ENCODE data around the gene STAB2.

DNA sequence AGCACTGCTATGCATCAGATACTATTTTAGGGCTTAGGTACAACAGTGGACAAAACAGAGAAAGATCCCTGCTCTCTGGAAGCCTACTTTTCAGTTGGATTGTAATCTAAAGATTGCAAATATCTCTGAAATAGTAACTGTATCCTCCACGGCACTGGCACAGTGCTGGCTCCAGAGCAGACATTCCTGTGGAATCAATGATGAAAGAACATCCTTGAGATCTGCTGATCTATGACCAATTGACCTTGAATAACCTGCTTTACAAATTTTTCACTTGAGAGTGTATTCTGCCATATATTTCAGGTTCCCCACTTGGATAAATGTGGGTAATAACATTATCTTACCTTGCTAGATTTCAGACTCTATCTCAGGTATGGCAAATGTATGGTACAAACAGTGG lies 3.2 kb downstream of the STAB2 start:
- TF ChIP-seq, protein P1, sequence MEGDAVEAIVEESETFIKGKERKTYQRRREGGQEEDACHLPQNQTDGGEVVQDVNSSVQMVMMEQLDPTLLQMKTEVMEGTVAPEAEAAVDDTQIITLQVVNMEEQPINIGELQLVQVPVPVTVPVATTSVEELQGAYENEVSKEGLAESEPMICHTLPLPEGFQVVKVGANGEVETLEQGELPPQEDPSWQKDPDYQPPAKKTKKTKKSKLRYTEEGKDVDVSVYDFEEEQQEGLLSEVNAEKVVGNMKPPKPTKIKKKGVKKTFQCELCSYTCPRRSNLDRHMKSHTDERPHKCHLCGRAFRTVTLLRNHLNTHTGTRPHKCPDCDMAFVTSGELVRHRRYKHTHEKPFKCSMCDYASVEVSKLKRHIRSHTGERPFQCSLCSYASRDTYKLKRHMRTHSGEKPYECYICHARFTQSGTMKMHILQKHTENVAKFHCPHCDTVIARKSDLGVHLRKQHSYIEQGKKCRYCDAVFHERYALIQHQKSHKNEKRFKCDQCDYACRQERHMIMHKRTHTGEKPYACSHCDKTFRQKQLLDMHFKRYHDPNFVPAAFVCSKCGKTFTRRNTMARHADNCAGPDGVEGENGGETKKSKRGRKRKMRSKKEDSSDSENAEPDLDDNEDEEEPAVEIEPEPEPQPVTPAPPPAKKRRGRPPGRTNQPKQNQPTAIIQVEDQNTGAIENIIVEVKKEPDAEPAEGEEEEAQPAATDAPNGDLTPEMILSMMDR (IDR thresholded peaks at IDR 0.05; ENCODE audit: poor library complexity, severe bottlenecking), result no peak
- TF ChIP-seq POLR2AphosphoS5 (IDR thresholded peaks at IDR 0.05) (no peak), EP300 (conservative IDR thresholded peaks at IDR 0.05; ENCODE audit: poor library complexity, severe bottlenecking) (no peak)
- TF ChIP-seq, protein P2, sequence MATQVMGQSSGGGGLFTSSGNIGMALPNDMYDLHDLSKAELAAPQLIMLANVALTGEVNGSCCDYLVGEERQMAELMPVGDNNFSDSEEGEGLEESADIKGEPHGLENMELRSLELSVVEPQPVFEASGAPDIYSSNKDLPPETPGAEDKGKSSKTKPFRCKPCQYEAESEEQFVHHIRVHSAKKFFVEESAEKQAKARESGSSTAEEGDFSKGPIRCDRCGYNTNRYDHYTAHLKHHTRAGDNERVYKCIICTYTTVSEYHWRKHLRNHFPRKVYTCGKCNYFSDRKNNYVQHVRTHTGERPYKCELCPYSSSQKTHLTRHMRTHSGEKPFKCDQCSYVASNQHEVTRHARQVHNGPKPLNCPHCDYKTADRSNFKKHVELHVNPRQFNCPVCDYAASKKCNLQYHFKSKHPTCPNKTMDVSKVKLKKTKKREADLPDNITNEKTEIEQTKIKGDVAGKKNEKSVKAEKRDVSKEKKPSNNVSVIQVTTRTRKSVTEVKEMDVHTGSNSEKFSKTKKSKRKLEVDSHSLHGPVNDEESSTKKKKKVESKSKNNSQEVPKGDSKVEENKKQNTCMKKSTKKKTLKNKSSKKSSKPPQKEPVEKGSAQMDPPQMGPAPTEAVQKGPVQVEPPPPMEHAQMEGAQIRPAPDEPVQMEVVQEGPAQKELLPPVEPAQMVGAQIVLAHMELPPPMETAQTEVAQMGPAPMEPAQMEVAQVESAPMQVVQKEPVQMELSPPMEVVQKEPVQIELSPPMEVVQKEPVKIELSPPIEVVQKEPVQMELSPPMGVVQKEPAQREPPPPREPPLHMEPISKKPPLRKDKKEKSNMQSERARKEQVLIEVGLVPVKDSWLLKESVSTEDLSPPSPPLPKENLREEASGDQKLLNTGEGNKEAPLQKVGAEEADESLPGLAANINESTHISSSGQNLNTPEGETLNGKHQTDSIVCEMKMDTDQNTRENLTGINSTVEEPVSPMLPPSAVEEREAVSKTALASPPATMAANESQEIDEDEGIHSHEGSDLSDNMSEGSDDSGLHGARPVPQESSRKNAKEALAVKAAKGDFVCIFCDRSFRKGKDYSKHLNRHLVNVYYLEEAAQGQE (IDR thresholded peaks at IDR 0.05; ENCODE audit: borderline replicate concordance), result no peak

Data from neural cell (in vitro differentiated cells).